ENCODE data around the gene ZNF618.

DNA sequence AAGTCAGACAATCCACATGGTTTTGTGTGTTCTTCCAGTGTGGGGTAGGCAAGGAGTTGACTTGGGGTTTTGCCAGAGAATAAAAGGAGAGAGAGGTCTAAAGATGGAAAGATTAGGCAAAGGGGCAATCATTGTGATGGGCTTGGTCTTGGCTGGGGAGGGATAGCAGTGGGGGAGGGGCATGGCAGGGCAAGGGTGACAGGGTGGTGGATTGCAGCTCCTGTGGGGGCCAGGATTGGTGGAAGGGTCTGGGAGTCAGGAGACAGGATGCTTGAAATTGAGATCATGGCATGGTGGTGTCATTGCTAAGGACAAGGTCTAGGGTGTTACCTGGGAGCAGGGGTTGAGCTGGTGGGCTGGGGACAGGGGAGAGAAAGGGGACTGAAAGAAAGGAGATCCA lies 57.6 kb downstream of the ZNF618 start:
- TF ChIP-seq, protein P1, sequence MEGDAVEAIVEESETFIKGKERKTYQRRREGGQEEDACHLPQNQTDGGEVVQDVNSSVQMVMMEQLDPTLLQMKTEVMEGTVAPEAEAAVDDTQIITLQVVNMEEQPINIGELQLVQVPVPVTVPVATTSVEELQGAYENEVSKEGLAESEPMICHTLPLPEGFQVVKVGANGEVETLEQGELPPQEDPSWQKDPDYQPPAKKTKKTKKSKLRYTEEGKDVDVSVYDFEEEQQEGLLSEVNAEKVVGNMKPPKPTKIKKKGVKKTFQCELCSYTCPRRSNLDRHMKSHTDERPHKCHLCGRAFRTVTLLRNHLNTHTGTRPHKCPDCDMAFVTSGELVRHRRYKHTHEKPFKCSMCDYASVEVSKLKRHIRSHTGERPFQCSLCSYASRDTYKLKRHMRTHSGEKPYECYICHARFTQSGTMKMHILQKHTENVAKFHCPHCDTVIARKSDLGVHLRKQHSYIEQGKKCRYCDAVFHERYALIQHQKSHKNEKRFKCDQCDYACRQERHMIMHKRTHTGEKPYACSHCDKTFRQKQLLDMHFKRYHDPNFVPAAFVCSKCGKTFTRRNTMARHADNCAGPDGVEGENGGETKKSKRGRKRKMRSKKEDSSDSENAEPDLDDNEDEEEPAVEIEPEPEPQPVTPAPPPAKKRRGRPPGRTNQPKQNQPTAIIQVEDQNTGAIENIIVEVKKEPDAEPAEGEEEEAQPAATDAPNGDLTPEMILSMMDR (IDR thresholded peaks at IDR 0.05), result no peak
- no peak for TF ChIP-seq POLR2A (IDR thresholded peaks at IDR 0.05)

Measured in vagina (tissue), 2 donors.